GM12878 (cell line): ENCODE data around the gene PRCC. TPM values are rescaled to one million over a fixed set of nuclear protein-coding genes. Genes with fewer than 3 reads are reported as not detected.

Source experiments
- ATAC-seq: fragments of 200-7000 bp; cut with Tn5 transposase; 3 replicates; pipeline ENCODE4 v1.9.1; 2020; ENCODE audit warnings: mild to moderate bottlenecking, moderate library complexity
- BruUV-seq: library from RNA; stranded (reverse); fragments of 400-500 nt; replicated peaks from 2 replicates; lab custom pipeline; 2021; lab: Mats Ljungman, UMichigan
- CTCF ChIA-PET: fragments of 300-600 bp; sonication (Branson Sonifier 250); formaldehyde crosslinking; extraction: SDS; loops from one replicate; lab custom pipeline; 2021; ENCODE audit warnings: inconsistent platforms; lab: Yijun Ruan, JAX
- POLR2A ChIA-PET: fragments of 350-600 bp; formaldehyde crosslinking; extraction: SDS; loops from one replicate; lab custom pipeline; 2021; ENCODE audit warnings: inconsistent platforms; lab: Charles Lee
- RAD21 ChIA-PET: fragments of 300-600 bp; sonication (Branson Sonifier 250); formaldehyde crosslinking; loops from one replicate; lab custom pipeline; 2023; ENCODE audit warnings: antibody characterized with exemption; ENCODE audit not compliant: unreplicated experiment; lab: Charles Lee
- SMC1A ChIA-PET: fragments of 300-600 bp; sonication (Branson Sonifier 250); formaldehyde crosslinking; loops from one replicate; lab custom pipeline; 2023; ENCODE audit not compliant: unreplicated experiment, uncharacterized antibody; lab: Charles Lee
- DNase-seq: peaks from one replicate; pipeline ENCODE4 v3.0.0-alpha.2; 2011; ENCODE audit warnings: low read depth, low spot score
- FAIRE-seq: peaks from 3 replicates; lab custom pipeline; 2011; peaks lifted over from hg19 to GRCh38; lab: Jason Lieb, UNC
- H2AFZ ChIP-seq: 2 replicates; pipeline ENCODE4 v1.6.0; 2011; ENCODE audit warnings: low read depth, low read length, control low read depth; ENCODE audit not compliant: control insufficient read depth
- H3K27ac ChIP-seq: 2 replicates; pipeline ENCODE4 v1.5.1; 2011; ENCODE audit warnings: control low read depth; ENCODE audit not compliant: control insufficient read depth, insufficient read depth
- H3K27me3 ChIP-seq, 2 experiments: replicated peaks in 1 of 2; 2 replicates each; pipeline versions ENCODE4 v1.6.0 to v1.6.1; 2011; ENCODE audit warnings: low read length in 1 of 2; ENCODE audit not compliant: control insufficient read depth in 2 of 2, insufficient read depth in 2 of 2
- H3K36me3 ChIP-seq, 2 experiments: 2 replicates each; pipeline ENCODE4 v1.5.1; 2011; ENCODE audit warnings: low read length in 1 of 2; ENCODE audit not compliant: control insufficient read depth in 2 of 2, insufficient read depth in 2 of 2
- H3K4me1 ChIP-seq: 2 replicates; pipeline ENCODE4 v1.6.1; 2011; ENCODE audit warnings: mild to moderate bottlenecking, low read length, moderate library complexity, mixed read lengths; ENCODE audit not compliant: control insufficient read depth, insufficient read depth
- H3K4me2 ChIP-seq: 2 replicates; pipeline ENCODE4 v1.6.0; 2011; ENCODE audit warnings: control low read depth; ENCODE audit not compliant: control insufficient read depth, insufficient read depth
- H3K4me3 ChIP-seq: fragments of 200-600 bp; sonication (generic); 2 replicates; pipeline ENCODE4 v1.5.1; 2016
- H3K79me2 ChIP-seq: 2 replicates; pipeline ENCODE4 v1.6.0; 2011; ENCODE audit warnings: low read length; ENCODE audit not compliant: control insufficient read depth, insufficient read depth
- H3K9ac ChIP-seq: 2 replicates; pipeline ENCODE4 v1.8.0; 2011; ENCODE audit warnings: low read length, control low read depth, mixed read lengths; ENCODE audit not compliant: control insufficient read depth, insufficient read depth
- H3K9me3 ChIP-seq: replicated peaks from 3 replicates; pipeline ENCODE4 v1.5.1; 2011; ENCODE audit warnings: mild to moderate bottlenecking, low read length; ENCODE audit not compliant: control insufficient read depth, insufficient read depth
- H4K20me1 ChIP-seq: 2 replicates; pipeline ENCODE4 v1.6.0; 2011; ENCODE audit not compliant: control insufficient read depth, insufficient read depth
- ASH2L ChIP-seq: fragments of 300-600, 200-600 bp; sonication (generic); IDR thresholded peaks from 2 replicates; pipeline ENCODE4 v1.6.1; 2017; ENCODE audit warnings: low read depth, mild to moderate bottlenecking, borderline replicate concordance
- ATF7 ChIP-seq: fragments of 450-650 bp; IDR thresholded peaks from 2 replicates; pipeline ENCODE4 v1.6.1; 2016; ENCODE audit warnings: low read depth, mild to moderate bottlenecking
- BACH1 ChIP-seq: fragments of 450-650 bp; IDR thresholded peaks from 2 replicates; pipeline ENCODE4 v1.6.1; 2017; ENCODE audit warnings: mild to moderate bottlenecking, borderline replicate concordance
- CREB1 ChIP-seq: IDR thresholded peaks from 2 replicates; pipeline ENCODE4 v1.6.1; 2012; ENCODE audit warnings: low read depth, mild to moderate bottlenecking, inconsistent platforms
- KLF5 ChIP-seq: fragments of 450-650 bp; IDR thresholded peaks from 2 replicates; pipeline ENCODE4 v1.6.1; 2014; ENCODE audit warnings: mild to moderate bottlenecking; ENCODE audit not compliant: partially characterized antibody
- MTA2 ChIP-seq: fragments of 450-650 bp; IDR thresholded peaks from 2 replicates; pipeline ENCODE4 v1.6.1; 2016; ENCODE audit warnings: low read depth, mild to moderate bottlenecking, moderate library complexity
- MYB ChIP-seq: fragments of 150-350 bp; IDR thresholded peaks from 2 replicates; pipeline ENCODE4 v1.6.1; 2014; ENCODE audit warnings: mild to moderate bottlenecking, low read depth, low read length, borderline replicate concordance
- NR2C2 ChIP-seq: IDR thresholded peaks from 2 replicates; pipeline ENCODE4 v1.6.1; 2011; ENCODE audit warnings: borderline replicate concordance, low read depth; ENCODE audit not compliant: control insufficient read depth, insufficient read length
- PML ChIP-seq: IDR thresholded peaks from 2 replicates; pipeline ENCODE4 v1.6.1; 2012; ENCODE audit warnings: low read length, inconsistent platforms
- POLR2A ChIP-seq: IDR thresholded peaks from 2 replicates; pipeline ENCODE4 v1.6.1; 2011; ENCODE audit warnings: low read depth, mild to moderate bottlenecking, low read length
- POLR2AphosphoS5 ChIP-seq: IDR thresholded peaks from 2 replicates; pipeline ENCODE4 v1.6.1; 2011; ENCODE audit warnings: mild to moderate bottlenecking, low read length, inconsistent platforms
- RB1 ChIP-seq: fragments of 450-650 bp; formaldehyde crosslinking; IDR thresholded peaks from 2 replicates; pipeline ENCODE4 v1.6.1; 2017; ENCODE audit warnings: mild to moderate bottlenecking, borderline replicate concordance
- RELA ChIP-seq: fragments of 450-650 bp; IDR thresholded peaks from 2 replicates; pipeline ENCODE4 v1.8.0; 2014; ENCODE audit warnings: borderline replicate concordance; ENCODE audit not compliant: partially characterized antibody
- SMC3 ChIP-seq: IDR thresholded peaks from 2 replicates; pipeline ENCODE4 v1.6.1; 2011; ENCODE audit warnings: low read length, improper control_type of control experiment, borderline replicate concordance
- TCF3 ChIP-seq: IDR thresholded peaks from 2 replicates; pipeline ENCODE4 v1.6.1; 2012; ENCODE audit warnings: low read depth, mild to moderate bottlenecking, low read length, borderline replicate concordance; ENCODE audit not compliant: insufficient read depth
- TCF7 ChIP-seq: IDR thresholded peaks from 2 replicates; pipeline ENCODE4 v1.6.1; 2014; ENCODE audit warnings: antibody characterized with exemption, borderline replicate concordance
- WRNIP1 ChIP-seq: IDR thresholded peaks from 2 replicates; pipeline ENCODE4 v1.6.1; 2011; ENCODE audit warnings: low read depth, low read length, improper control_type of control experiment, borderline replicate concordance
- ZNF24 ChIP-seq: fragments of 450-650 bp; IDR thresholded peaks from 2 replicates; pipeline ENCODE4 v1.6.1; 2017; ENCODE audit warnings: antibody characterized with exemption, mild to moderate bottlenecking
- WGBS: methylation state at CpG from one replicate; pipeline ENCODE4 v1.1.6; 2016; ENCODE audit warnings: low lambda C conversion rate; ENCODE audit not compliant: insufficient replicate concordance, insufficient coverage; ENCODE audit errors: missing lambda C conversion rate; 5-methylcytosine and 5-hydroxymethylcytosine counted together
- in situ Hi-C: fragments of 300-500 bp; cut with MboI; formaldehyde crosslinking; loops from 9 replicates; pipeline ENCODE4 v1.14.3; 2018; ENCODE audit warnings: mixed read lengths
- intact Hi-C: fragments of 100-400 bp; cut with micrococcal nuclease; formaldehyde crosslinking; loops from one replicate; pipeline ENCODE4 v1.14.2; 2022; ENCODE audit not compliant: unreplicated experiment
- polyA plus RNA-seq, 11 experiments: library from polyadenylated mRNA; depleted of rRNA in 4 of 11; unstranded in 6 of 11; stranded (reverse) in 5 of 11; fragments of >200 nt; fragmentation: Nextera tagmentation in 4 of 11; fragmentation: Illumina TruSeq in 1 of 11; extraction: Ambion mirVana in 4 of 11; extraction: Trizol in 1 of 11; gene quantifications; 1 replicate in 1 of 11; 2 replicates in 10 of 11; pipeline versions ENCODE4 v1.2.1 to v1.2.3, GENCODE V29; 2011 to 2016; ENCODE audit warnings: inconsistent platforms in 2 of 11, missing spikeins in 2 of 11, low read depth in 1 of 11
- total RNA-seq, 4 experiments: library from RNA; depleted of rRNA in 3 of 4; stranded (reverse); fragments of >200 nt in 3 of 4; fragmentation: Illumina TruSeq in 1 of 4; extraction: Trizol in 1 of 4; gene quantifications; 2 replicates each; pipeline versions ENCODE4 v1.2.1 to v1.2.3, GENCODE V29; 2013 to 2021
- TF ChIP-seq, protein P1 (sequence below): fragments of 450-650 bp; IDR thresholded peaks from 2 replicates; pipeline ENCODE4 v1.6.1; 2017; ENCODE audit warnings: low read depth, mild to moderate bottlenecking, moderate library complexity
- TF ChIP-seq, protein P2 (sequence below): fragments of 450-650 bp; IDR thresholded peaks from 2 replicates; pipeline ENCODE4 v1.6.1; 2018; ENCODE audit warnings: borderline replicate concordance, mild to moderate bottlenecking; ENCODE audit not compliant: partially characterized antibody

The PRCC gene
- total and polyA plus RNA-seq, 10 of the 15 experiments (the other 5 are each of a cell fraction or from before 2014, with no cell fraction given): 23.8 to 132 (median 63.1) TPM

DNA sequence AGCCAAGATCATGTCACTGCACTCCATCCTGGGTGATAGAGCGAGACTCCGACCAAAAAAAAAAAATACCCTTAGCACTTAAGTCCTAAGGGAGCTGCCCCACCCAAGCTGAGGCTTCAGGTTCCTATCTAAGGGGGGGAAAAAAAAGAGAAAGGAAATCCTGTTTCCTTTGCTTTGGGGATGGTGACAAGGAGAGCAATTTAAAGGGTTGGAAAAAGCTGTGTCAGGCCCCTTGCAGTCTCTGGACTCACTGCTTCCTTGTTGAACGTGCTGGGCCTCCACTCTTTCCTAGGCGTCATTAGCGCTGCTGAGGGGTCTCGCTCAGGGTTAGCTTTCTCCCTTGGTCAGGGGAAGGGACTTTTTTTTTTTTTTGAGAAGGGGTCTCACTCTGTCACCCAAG is 18.1 kb downstream of the PRCC start (continued):
- TF ChIP-seq TCF7: no peak
- TF ChIP-seq TCF3: no peak
- TF ChIP-seq POLR2A: no peak
- no peak for TF ChIP-seq SMC3
- no peak for TF ChIP-seq NR2C2
- TF ChIP-seq PML: no peak
- TF ChIP-seq BACH1: no peak
- TF ChIP-seq, protein P1, sequence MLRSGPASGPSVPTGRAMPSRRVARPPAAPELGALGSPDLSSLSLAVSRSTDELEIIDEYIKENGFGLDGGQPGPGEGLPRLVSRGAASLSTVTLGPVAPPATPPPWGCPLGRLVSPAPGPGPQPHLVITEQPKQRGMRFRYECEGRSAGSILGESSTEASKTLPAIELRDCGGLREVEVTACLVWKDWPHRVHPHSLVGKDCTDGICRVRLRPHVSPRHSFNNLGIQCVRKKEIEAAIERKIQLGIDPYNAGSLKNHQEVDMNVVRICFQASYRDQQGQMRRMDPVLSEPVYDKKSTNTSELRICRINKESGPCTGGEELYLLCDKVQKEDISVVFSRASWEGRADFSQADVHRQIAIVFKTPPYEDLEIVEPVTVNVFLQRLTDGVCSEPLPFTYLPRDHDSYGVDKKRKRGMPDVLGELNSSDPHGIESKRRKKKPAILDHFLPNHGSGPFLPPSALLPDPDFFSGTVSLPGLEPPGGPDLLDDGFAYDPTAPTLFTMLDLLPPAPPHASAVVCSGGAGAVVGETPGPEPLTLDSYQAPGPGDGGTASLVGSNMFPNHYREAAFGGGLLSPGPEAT: no peak
- no peak for TF ChIP-seq MYB

DNA sequence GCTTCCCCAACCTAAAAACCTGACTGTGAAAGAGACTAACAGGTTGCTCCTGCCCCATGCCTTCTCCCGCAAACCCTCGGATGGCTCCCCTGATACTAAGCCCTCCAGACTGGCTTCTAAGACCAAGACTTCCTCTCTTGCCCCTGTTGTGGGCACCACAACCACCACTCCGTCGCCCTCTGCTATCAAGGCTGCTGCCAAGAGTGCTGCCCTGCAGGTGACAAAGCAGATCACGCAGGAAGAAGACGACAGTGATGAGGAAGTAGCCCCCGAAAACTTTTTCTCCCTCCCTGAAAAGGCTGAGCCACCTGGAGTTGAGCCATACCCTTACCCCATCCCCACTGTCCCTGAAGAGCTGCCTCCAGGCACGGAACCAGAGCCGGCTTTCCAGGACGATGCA is 19.3 kb downstream of the PRCC start:
- H3K36me3 ChIP-seq: peaks cover 25 to 39% of the 10 kb centered on the region in 2 experiments
- in situ Hi-C loops: no loop called here
- RAD21 ChIA-PET: interaction anchor here (1.1 kb wide), 1 partner anchor 60 kb away, joined by 3 read pairs; no protein-coding TSS in a partner anchor
- TF ChIP-seq RELA (no peak), RB1 (no peak), WRNIP1 (no peak), MTA2 (no peak), POLR2AphosphoS5 (no peak), CREB1 (no peak), ATF7 (no peak), ZNF24 (no peak), ASH2L (no peak), KLF5 (no peak)
- TF ChIP-seq, protein P2, sequence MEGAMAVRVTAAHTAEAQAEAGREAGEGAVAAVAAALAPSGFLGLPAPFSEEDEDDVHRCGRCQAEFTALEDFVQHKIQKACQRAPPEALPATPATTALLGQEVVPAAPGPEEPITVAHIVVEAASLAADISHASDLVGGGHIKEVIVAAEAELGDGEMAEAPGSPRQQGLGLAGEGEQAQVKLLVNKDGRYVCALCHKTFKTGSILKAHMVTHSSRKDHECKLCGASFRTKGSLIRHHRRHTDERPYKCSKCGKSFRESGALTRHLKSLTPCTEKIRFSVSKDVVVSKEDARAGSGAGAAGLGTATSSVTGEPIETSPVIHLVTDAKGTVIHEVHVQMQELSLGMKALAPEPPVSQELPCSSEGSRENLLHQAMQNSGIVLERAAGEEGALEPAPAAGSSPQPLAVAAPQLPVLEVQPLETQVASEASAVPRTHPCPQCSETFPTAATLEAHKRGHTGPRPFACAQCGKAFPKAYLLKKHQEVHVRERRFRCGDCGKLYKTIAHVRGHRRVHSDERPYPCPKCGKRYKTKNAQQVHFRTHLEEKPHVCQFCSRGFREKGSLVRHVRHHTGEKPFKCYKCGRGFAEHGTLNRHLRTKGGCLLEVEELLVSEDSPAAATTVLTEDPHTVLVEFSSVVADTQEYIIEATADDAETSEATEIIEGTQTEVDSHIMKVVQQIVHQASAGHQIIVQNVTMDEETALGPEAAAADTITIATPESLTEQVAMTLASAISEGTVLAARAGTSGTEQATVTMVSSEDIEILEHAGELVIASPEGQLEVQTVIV: no peak

More for the DNA sequence above, 19.3 kb downstream of the PRCC start:
- intact Hi-C loops: no loop called here
- Histone ChIP-seq H4K20me1 (no peaks in the 10 kb centered on the region), H3K27me3 (no peaks in the 10 kb centered on the region), H3K4me1 (no peaks in the 10 kb centered on the region), H3K9ac (no peak overlapping the region), H3K27ac (no peak overlapping the region), H3K79me2 (peaks cover 4% of the 10 kb centered on the region), H2AFZ (no peak overlapping the region), H3K4me2 (no peak overlapping the region), H3K9me3 (no peaks in the 10 kb centered on the region), H3K4me3 (no peak overlapping the region)
- ATAC-seq (no peak), DNase-seq (no peak), FAIRE-seq (no peak)
- POLR2A ChIA-PET: no interaction called here
- BruUV-seq: TSS peak; percentile 18
- 99% methylated on average over 10 of the region's 10 CpGs for WGBS
- SMC1A ChIA-PET: no interaction called here
- CTCF ChIA-PET: interaction anchor here (2.8 kb wide), 1 partner anchor 61 kb away, joined by 19 read pairs; no protein-coding TSS in a partner anchor
